ENCODE data around the gene CD79A.

CD79A gene

DNA sequence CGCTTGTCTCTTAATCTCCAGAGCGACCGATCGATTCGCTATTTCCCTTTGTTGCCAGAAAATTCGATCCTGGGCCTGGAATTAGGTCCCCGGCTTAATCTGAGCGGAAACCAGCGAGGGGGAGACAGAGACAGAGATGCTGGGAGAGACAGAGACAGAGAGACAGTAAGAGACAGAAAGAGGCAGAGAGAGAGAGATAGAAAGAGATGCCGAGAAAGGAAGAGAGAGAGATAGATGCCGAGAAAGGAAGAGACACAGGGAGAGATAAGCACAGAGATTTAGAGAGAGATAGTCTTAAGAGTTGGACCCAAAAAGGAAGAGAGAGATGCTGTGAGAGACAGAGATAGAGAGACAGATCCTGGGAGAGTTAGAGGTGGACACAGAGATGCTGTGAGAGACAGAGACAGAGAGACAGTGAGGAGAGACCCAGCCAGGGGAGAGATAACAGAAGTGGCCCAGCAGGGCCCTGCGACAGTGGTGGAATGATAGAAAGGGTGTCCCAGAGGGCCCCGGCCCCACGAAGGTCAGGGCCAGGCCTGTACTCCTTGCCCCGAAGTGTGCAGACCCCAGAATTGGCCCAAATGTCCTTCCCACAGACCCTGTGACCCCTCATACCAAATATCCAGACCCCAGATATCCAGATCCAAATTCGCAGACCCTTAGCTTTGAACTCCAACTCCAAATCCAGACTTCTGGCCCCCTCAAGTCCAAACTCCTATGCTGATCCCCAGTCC lies 49.9 kb downstream of the CD79A start:
- no peak for TF ChIP-seq CTCF (IDR thresholded peaks at IDR 0.05; ENCODE audit: low read depth, low read length, missing control alignments)
- in situ Hi-C loops (cut with HindIII; ENCODE audit: low sequenced_read_pairs) = no loop called here
- H3K4me3 ChIP-seq (ENCODE audit: low read depth, low read length) = no peak overlapping the region
- no peak for DNase-seq (ENCODE audit: low read depth)

- peak overlapping the region; percentile 30 for H3K4me3 ChIP-seq (ENCODE audit: low read depth, low read length)
- no peak for DNase-seq (ENCODE audit: low read depth)
- in situ Hi-C loops (cut with HindIII; ENCODE audit: low sequenced_read_pairs) = no loop called here
- no peak for TF ChIP-seq CTCF (IDR thresholded peaks at IDR 0.05; ENCODE audit: low read depth, low read length, missing control alignments)
Observed at GRCh38 chr19:41927497-41928192, 50.6 kb downstream of the CD79A start.

GRCh38 chr19:41928221-41928683 lies 51.2 kb downstream of the CD79A start, which contains the start of gene ERFL:
Gene ERFL (minus strand): TSS chr19:41928449. CDS start chr19:41912919, 15,530 bp downstream.
- in situ Hi-C loops (cut with HindIII; ENCODE audit: low sequenced_read_pairs) = no loop called here
- no peak for DNase-seq (ENCODE audit: low read depth)
- peak within 1 kb of the TSS; percentile 30 for H3K4me3 ChIP-seq (ENCODE audit: low read depth, low read length)
- TF ChIP-seq CTCF (IDR thresholded peaks at IDR 0.05; ENCODE audit: low read depth, low read length, missing control alignments) = no peak

GRCh38 chr19:41928754-41929535 lies 51.9 kb downstream of the CD79A start:
- in situ Hi-C loops (cut with HindIII; ENCODE audit: low sequenced_read_pairs) = no loop called here
- no peak for DNase-seq (ENCODE audit: low read depth)
- peak overlapping the region; percentile 30 for H3K4me3 ChIP-seq (ENCODE audit: low read depth, low read length)
- TF ChIP-seq CTCF (IDR thresholded peaks at IDR 0.05; ENCODE audit: low read depth, low read length, missing control alignments) = no peak

DNA sequence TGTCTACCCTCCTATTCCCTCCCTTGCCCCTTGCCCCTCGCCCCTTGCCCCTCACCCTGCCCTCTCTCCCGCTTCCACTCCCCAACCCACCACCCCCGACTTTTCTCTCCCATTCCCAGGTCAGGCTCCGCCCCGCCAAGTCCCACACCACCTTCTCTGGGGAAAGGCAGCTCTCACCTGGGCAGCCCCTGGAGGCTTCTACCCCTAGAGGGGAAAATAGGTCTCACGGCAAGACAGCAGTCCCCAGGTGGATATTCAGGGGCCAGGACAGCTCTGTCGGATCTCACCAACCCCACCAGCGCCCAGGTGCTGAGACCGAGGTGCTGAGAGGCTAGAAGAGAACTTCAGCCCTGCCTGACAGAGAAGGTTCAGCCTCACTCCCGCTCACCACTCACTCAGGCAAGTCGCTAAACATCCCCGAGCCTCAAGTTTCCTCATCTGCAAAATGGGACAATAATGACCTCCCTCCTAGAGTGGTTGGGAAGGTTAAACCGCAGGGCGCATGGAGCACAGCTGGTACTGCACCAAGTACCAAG lies 52.5 kb downstream of the CD79A start:
- no peak for TF ChIP-seq CTCF (IDR thresholded peaks at IDR 0.05; ENCODE audit: low read depth, low read length, missing control alignments)
- no peak for DNase-seq (ENCODE audit: low read depth)
- in situ Hi-C loops (cut with HindIII; ENCODE audit: low sequenced_read_pairs) = no loop called here
- no peak overlapping the region for H3K4me3 ChIP-seq (ENCODE audit: low read depth, low read length)

GRCh38 chr19:41930322-41930722 lies 53.2 kb downstream of the CD79A start:
- DNase-seq (ENCODE audit: low read depth) = no peak
- TF ChIP-seq CTCF (IDR thresholded peaks at IDR 0.05; ENCODE audit: low read depth, low read length, missing control alignments) = no peak
- no peak overlapping the region for H3K4me3 ChIP-seq (ENCODE audit: low read depth, low read length)
- in situ Hi-C loops (cut with HindIII; ENCODE audit: low sequenced_read_pairs) = no loop called here

Data from astrocyte of the cerebellum (primary cell).